A549 (cell line): Measurements from ENCODE around the gene SAMD13. TPM values are rescaled to one million over a fixed set of nuclear protein-coding genes. Genes with fewer than 3 reads are reported as not detected.

Experiments used
- ATAC-seq, 2 experiments: fragments of 200-7000 bp in 1 of 2; fragments of >200 bp in 1 of 2; cut with Nextera tagmentation in 1 of 2; cut with Tn5 transposase in 1 of 2; 3 replicates each; pipeline versions ENCODE4 v1.8.0 to v1.9.1; 2018 to 2020; ENCODE audit warnings: mild to moderate bottlenecking in 1 of 2, moderate library complexity in 1 of 2
- CTCF ChIA-PET: fragments of 300-600 bp; sonication (Branson Sonifier 250); formaldehyde crosslinking; extraction: SDS; loops from one replicate; lab custom pipeline; 2021; ENCODE audit warnings: antibody characterized with exemption, inconsistent platforms; lab: Yijun Ruan, JAX
- POLR2A ChIA-PET: fragments of 350-600 bp; formaldehyde crosslinking; extraction: SDS; loops from one replicate; lab custom pipeline; 2021; ENCODE audit warnings: antibody characterized with exemption, inconsistent platforms; lab: Yijun Ruan, JAX
- DNase-seq, 2 experiments: peaks; one replicate each; pipeline versions ENCODE4 v3.0.0 to v3.0.0-alpha.2; 2011 to 2016; ENCODE audit warnings: low read depth in 1 of 2, low spot score in 1 of 2
- FAIRE-seq: peaks from 2 replicates; lab custom pipeline; 2011; peaks lifted over from hg19 to GRCh38; lab: Jason Lieb, UNC
- H3K27ac ChIP-seq, 2 experiments: fragments of >200 bp; sonication (Bioruptor Twin); formaldehyde crosslinking; 3 replicates each; pipeline ENCODE4 v1.5.1; 2016 to 2017
- H3K4me1 ChIP-seq: fragments of >200 bp; sonication (Bioruptor Twin); formaldehyde crosslinking; 3 replicates; pipeline ENCODE4 v1.6.1; 2016
- H3K4me2 ChIP-seq: fragments of >200 bp; sonication (Bioruptor Twin); formaldehyde crosslinking; 3 replicates; pipeline ENCODE4 v1.6.1; 2016
- H3K4me3 ChIP-seq: fragments of >200 bp; sonication (Bioruptor Twin); formaldehyde crosslinking; 3 replicates; pipeline ENCODE4 v1.5.1; 2016
- H3K9me3 ChIP-seq: fragments of >200 bp; sonication (Bioruptor Twin); formaldehyde crosslinking; 3 replicates; pipeline ENCODE4 v1.6.1; 2016
- BCL3 ChIP-seq: fragments of >200 bp; sonication (Bioruptor Twin); formaldehyde crosslinking; IDR thresholded peaks from 3 replicates; pipeline ENCODE4 v1.6.1; 2016
- CBX8 ChIP-seq: fragments of 200-600 bp; sonication (generic); IDR thresholded peaks from 2 replicates; pipeline ENCODE4 v1.6.1; 2016
- CEBPB ChIP-seq, 2 experiments: fragments of >200 bp in 1 of 2; sonication (Bioruptor Twin) in 1 of 2; formaldehyde crosslinking in 1 of 2; IDR thresholded peaks; 2 replicates each; pipeline ENCODE4 v1.6.1; 2012 to 2016
- CHD2 ChIP-seq: fragments of 150-350 bp; IDR thresholded peaks from 2 replicates; pipeline ENCODE4 v1.6.1; 2014; ENCODE audit warnings: low read length; ENCODE audit not compliant: partially characterized antibody
- E2F6 ChIP-seq: IDR thresholded peaks from 2 replicates; pipeline ENCODE4 v1.6.1; 2012; ENCODE audit warnings: low read depth, borderline replicate concordance
- FOSB ChIP-seq: fragments of 250-450 bp; sonication (Bioruptor Pico); IDR thresholded peaks from 2 replicates; pipeline ENCODE4 v1.5.0; 2020; ENCODE audit warnings: mild to moderate bottlenecking, moderate library complexity
- FOSL2 ChIP-seq, 2 experiments: fragments of 450-650 bp in 1 of 2; fragments of >200 bp in 1 of 2; sonication (Bioruptor Twin) in 1 of 2; formaldehyde crosslinking; IDR thresholded peaks; 2 replicates each; pipeline versions ENCODE4 v1.5.0 to v1.6.1; 2016 to 2020; ENCODE audit warnings: mild to moderate bottlenecking in 1 of 2, moderate library complexity in 1 of 2
- GATA3 ChIP-seq: IDR thresholded peaks from 2 replicates; pipeline ENCODE4 v1.6.1; 2012; ENCODE audit warnings: borderline replicate concordance
- KDM1A ChIP-seq: fragments of 200-600 bp; sonication (generic); IDR thresholded peaks from 2 replicates; pipeline ENCODE4 v1.6.1; 2016; ENCODE audit warnings: low read depth, mild to moderate bottlenecking
- MAFK ChIP-seq: fragments of 450-650 bp; IDR thresholded peaks from 2 replicates; pipeline ENCODE4 v1.6.1; 2014; ENCODE audit not compliant: partially characterized antibody
- MAZ ChIP-seq: fragments of 150-350 bp; IDR thresholded peaks from 2 replicates; pipeline ENCODE4 v1.6.1; 2014; ENCODE audit warnings: antibody characterized with exemption, low read depth, low read length, borderline replicate concordance
- NPAS2 ChIP-seq: fragments of 250-450 bp; sonication (Bioruptor Pico); IDR thresholded peaks from 2 replicates; pipeline ENCODE4 v1.8.0; 2022; ENCODE audit warnings: mild to moderate bottlenecking, moderate library complexity, borderline replicate concordance
- PHF8 ChIP-seq: fragments of 200-600 bp; sonication (generic); IDR thresholded peaks from 2 replicates; pipeline ENCODE4 v1.6.1; 2016; ENCODE audit warnings: low read depth, mild to moderate bottlenecking, antibody characterized with exemption, moderate library complexity, borderline replicate concordance
- POLR2A ChIP-seq: IDR thresholded peaks from 2 replicates; pipeline ENCODE4 v1.6.1; 2012; ENCODE audit warnings: mild to moderate bottlenecking, low read length
- RAD21 ChIP-seq, 2 experiments: fragments of >200 bp in 1 of 2; sonication (Bioruptor Twin) in 1 of 2; formaldehyde crosslinking in 1 of 2; IDR thresholded peaks in 1 of 2; conservative IDR thresholded peaks in 1 of 2; 2 replicates in 1 of 2; 3 replicates in 1 of 2; pipeline ENCODE4 v1.6.1; 2012 to 2018; ENCODE audit warnings: inconsistent platforms in 1 of 2
- TP53 ChIP-seq: fragments of 250-450 bp; sonication (Bioruptor Pico); IDR thresholded peaks from 2 replicates; pipeline ENCODE4 v1.5.0; 2021; ENCODE audit warnings: mild to moderate bottlenecking, moderate library complexity
- ZNF302 ChIP-seq: fragments of 250-450 bp; sonication (Bioruptor Pico); IDR thresholded peaks from 2 replicates; pipeline ENCODE4 v1.9.0; 2021; ENCODE audit warnings: inconsistent platforms, mild to moderate bottlenecking, moderate library complexity
- WGBS: methylation state at CpG from one replicate; pipeline ENCODE4 v1.1.6; 2017; ENCODE audit errors: missing lambda C conversion rate; 5-methylcytosine and 5-hydroxymethylcytosine counted together
- polyA plus RNA-seq, 4 experiments: library from polyadenylated mRNA; depleted of rRNA in 3 of 4; stranded (reverse); fragments of >200 nt; fragmentation: RNase III in 1 of 4; extraction: RNeasy Plus Mini Kit Qiagen cat#74134 plus additional on column Dnase treatment in 1 of 4; gene quantifications; 2 replicates in 3 of 4; 3 replicates in 1 of 4; pipeline ENCODE4 v1.2.3, GENCODE V29; 2011 to 2017
- TF ChIP-seq, protein P1 (sequence below): fragments of >200 bp; sonication (Bioruptor Twin); formaldehyde crosslinking; IDR thresholded peaks from 2 replicates; pipeline ENCODE4 v1.6.1; 2016
- TF ChIP-seq, protein P2 (sequence below): fragments of 450-650 bp; IDR thresholded peaks from 2 replicates; pipeline ENCODE4 v1.6.1; 2014; ENCODE audit warnings: antibody characterized with exemption

Gene SAMD13
- polyA plus RNA-seq, 2 of the 4 experiments (the other 2 are of a cell fraction) = 0.59 to 2.4 TPM

- DNase-seq = no peak
- CTCF ChIA-PET = interaction anchor here (1.5 kb wide), 1 partner anchor 51 kb away, joined by 8 read pairs; no protein-coding TSS in a partner anchor
These were observed 80.6 kb downstream of the SAMD13 start for GRCh38 chr1:84382127-84382526.

DNA sequence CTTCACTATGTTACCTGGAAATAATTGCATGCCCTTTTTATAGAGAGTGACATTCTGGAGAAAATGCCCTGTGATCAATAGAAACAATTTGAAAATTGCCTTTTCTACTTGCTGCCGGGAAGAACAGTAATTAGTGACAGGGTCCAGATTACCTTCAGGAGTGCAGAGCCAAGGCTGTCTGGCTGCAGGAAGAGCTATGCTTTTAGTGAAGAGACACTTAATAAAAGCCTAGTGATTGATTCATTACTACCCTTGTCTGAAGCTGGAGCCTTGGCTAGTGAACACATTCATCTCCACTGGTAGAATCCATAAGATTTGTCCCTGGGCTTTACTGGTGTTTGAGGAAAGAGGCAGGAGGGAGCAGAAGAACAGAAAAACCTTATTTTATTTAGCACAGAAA, 83.8 kb downstream of the SAMD13 start:
- no peak overlapping the region for H3K4me2 ChIP-seq
- ATAC-seq = no peak
- CTCF ChIA-PET = no interaction called here
- H3K4me3 ChIP-seq = no peak overlapping the region
- H3K4me1 ChIP-seq = no peaks in the 10 kb centered on the region
- H3K27ac ChIP-seq = no peak overlapping the region
- DNase-seq = no peak
- WGBS = 89% methylated on average over 1 of the region's 1 CpG
- no peaks in the 10 kb centered on the region for H3K9me3 ChIP-seq
- no peak for FAIRE-seq
- TF ChIP-seq GATA3 = no peak
- TF ChIP-seq, protein P1, sequence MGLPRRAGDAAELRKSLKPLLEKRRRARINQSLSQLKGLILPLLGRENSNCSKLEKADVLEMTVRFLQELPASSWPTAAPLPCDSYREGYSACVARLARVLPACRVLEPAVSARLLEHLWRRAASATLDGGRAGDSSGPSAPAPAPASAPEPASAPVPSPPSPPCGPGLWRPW = no peak
- TF ChIP-seq CHD2 = no peak
- TF ChIP-seq, all 56 proteins: peak for 0
- POLR2A ChIA-PET = no interaction called here

More at GRCh38 chr1:84382127-84382526, 80.6 kb downstream of the SAMD13 start:
- FAIRE-seq (no peak), ATAC-seq (no peak)
- Histone ChIP-seq H3K4me2 (0 out of 3 replicates have a peak overlapping the region, but pooled peaks have one; percentile 9), H3K4me1 (no peaks in the 10 kb centered on the region), H3K9me3 (no peaks in the 10 kb centered on the region)
- POLR2A ChIA-PET = no interaction called here
- 53% methylated on average over 3 of the region's 3 CpGs for WGBS
- TF ChIP-seq PHF8 = no peak
- TF ChIP-seq MAFK = no peak
- TF ChIP-seq CBX8 = no peak
- TF ChIP-seq TP53 (CRISPR knock-in tag) = no peak
- TF ChIP-seq NPAS2 (CRISPR knock-in tag) = no peak
- no peak for TF ChIP-seq POLR2A
- no peak for TF ChIP-seq KDM1A
- TF ChIP-seq FOSB = no peak
- TF ChIP-seq, protein P2, sequence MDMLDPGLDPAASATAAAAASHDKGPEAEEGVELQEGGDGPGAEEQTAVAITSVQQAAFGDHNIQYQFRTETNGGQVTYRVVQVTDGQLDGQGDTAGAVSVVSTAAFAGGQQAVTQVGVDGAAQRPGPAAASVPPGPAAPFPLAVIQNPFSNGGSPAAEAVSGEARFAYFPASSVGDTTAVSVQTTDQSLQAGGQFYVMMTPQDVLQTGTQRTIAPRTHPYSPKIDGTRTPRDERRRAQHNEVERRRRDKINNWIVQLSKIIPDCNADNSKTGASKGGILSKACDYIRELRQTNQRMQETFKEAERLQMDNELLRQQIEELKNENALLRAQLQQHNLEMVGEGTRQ = no peak
- TF ChIP-seq E2F6 = no peak
- TF ChIP-seq MAZ = no peak
- TF ChIP-seq CEBPB (IDR thresholded peaks at IDR 0.05) = no peak
- no peak for TF ChIP-seq FOSL2 (IDR thresholded peaks at IDR 0.05)
- no peak for TF ChIP-seq FOSL2 (CRISPR knock-in tag; IDR thresholded peaks at IDR 0.05)
- no peak for TF ChIP-seq RAD21 (conservative IDR thresholded peaks at IDR 0.05 in 1 of 2, IDR thresholded peaks at IDR 0.05 in 1 of 2)
- no peak for TF ChIP-seq ZNF302 (CRISPR knock-in tag)
- TF ChIP-seq, all 56 proteins: peak for 0
- Histone ChIP-seq H3K27ac (no peak overlapping the region), H3K4me3 (no peak overlapping the region)

DNA sequence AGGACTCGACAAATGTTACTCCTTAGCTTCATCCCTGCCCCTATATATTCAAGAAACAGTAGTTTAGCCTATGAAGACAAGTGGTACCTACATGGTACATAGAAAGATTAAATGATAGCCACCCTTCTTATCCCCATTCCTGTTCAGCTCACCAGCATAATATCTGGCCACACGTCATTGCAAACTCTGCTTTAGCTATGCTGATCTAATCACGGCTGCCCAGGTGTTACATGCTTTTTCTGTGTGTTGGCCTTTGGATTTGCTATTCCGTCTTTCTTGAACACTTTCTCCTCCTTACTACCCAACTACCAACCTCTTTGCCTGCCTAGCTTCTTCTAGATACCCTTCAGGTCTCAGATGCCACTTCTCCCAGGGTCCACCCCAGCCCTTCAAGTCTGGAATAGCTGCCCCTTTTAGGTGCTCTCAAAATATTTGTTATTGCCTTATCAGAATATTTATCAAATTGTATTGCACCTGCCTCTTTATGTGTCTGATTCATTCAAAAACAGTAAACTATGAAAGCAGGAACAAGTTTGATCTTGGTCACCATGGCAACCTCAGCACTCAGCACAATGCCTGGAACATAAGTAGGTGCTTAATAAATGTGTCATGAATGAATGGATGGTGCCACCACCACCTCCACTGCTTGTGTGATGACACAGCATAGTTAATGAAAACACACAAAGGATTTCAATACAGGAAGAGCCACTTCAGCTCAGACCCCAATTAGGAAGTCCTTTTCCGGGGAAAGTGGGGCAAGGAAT, 85.4 kb downstream of the SAMD13 start:
- no peak overlapping the region for H3K27ac ChIP-seq
- no peak overlapping the region for H3K4me2 ChIP-seq
- no peaks in the 10 kb centered on the region for H3K9me3 ChIP-seq
- ChIA-PET CTCF (no interaction called here), POLR2A (no interaction called here)
- H3K4me3 ChIP-seq = no peak overlapping the region
- ATAC-seq (no peak), FAIRE-seq (no peak), DNase-seq (no peak)
- H3K4me1 ChIP-seq = no peaks in the 10 kb centered on the region
- TF ChIP-seq MAZ (no peak), BCL3 (no peak), PHF8 (no peak)
- TF ChIP-seq, protein P2 = no peak
- 69% methylated on average over 5 of the region's 5 CpGs for WGBS
